ENCODE data around the gene SASH3. TPM values are rescaled to one million over a fixed set of nuclear protein-coding genes. Genes with fewer than 3 reads are reported as not detected.

Gene SASH3
- total and polyA plus RNA-seq, 4 donors, result 12.0 to 90.1 (median 32.6) TPM

DNA sequence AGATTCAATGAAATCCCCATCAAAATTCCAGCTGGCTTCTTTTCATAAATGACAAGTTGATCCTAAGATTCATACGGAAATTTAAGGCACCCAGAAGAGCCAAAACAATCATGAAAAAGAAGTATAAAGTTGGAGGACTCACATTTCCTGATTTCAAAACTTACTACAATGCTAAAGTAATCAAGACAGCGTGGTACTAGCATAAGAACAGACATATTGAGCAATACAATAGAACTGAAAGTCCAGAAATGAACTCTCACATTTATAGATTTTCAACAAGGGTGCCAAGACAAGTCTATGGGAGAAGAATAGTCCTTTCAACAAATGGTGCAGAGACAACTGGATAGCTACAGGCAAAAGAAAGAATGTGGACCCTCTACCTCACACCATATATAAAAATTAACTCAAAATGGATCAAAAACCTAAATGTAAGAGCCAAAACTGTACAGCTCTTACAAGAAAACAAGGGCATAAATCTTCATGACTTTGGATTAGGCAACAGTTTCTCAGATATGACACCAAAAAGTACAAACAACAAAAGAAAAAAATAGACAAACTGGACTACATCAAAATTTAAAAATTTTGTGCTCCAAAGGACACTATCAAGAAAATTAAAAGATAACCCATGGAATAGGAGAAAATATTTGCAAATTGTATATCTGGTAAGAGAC lies 28.5 kb downstream of the SASH3 start:
- ATAC-seq (ENCODE audit: insufficient read depth, low FRiP score), result no peak
- Histone ChIP-seq H3K36me3 (ENCODE audit: control insufficient read depth in 4 of 4, insufficient read depth in 4 of 4, low read length in 4 of 4) (peaks cover 4 to 11% (median 8%) of the 10 kb centered on the region in 4 donors), H3K27ac (ENCODE audit: low read depth in 1 of 2, low read length in 1 of 2) (no peak overlapping the region), H3K4me1 (ENCODE audit: control insufficient read depth in 5 of 5, insufficient read depth in 5 of 5, low read length in 5 of 5) (no peaks in the 10 kb centered on the region), H3K9ac (ENCODE audit: insufficient read depth in 1 of 2, low read length in 2 of 2) (no peak overlapping the region), H3K9me3 (ENCODE audit: control insufficient read depth in 4 of 4, insufficient read depth in 3 of 4, low read length in 3 of 4) (peaks cover 0 to 2% (median 0%) of the 10 kb centered on the region in 4 donors), H3K4me3 (no peak overlapping the region), H3K27me3 (ENCODE audit: control insufficient read depth in 3 of 3, insufficient read depth in 3 of 3, low read length in 2 of 3) (peaks cover 0 to 2% (median 0%) of the 10 kb centered on the region in 3 donors)
- TF ChIP-seq, protein P1, sequence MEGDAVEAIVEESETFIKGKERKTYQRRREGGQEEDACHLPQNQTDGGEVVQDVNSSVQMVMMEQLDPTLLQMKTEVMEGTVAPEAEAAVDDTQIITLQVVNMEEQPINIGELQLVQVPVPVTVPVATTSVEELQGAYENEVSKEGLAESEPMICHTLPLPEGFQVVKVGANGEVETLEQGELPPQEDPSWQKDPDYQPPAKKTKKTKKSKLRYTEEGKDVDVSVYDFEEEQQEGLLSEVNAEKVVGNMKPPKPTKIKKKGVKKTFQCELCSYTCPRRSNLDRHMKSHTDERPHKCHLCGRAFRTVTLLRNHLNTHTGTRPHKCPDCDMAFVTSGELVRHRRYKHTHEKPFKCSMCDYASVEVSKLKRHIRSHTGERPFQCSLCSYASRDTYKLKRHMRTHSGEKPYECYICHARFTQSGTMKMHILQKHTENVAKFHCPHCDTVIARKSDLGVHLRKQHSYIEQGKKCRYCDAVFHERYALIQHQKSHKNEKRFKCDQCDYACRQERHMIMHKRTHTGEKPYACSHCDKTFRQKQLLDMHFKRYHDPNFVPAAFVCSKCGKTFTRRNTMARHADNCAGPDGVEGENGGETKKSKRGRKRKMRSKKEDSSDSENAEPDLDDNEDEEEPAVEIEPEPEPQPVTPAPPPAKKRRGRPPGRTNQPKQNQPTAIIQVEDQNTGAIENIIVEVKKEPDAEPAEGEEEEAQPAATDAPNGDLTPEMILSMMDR (IDR thresholded peaks at IDR 0.05; ENCODE audit: control extremely low read depth, extremely low read depth), result no peak
- WGBS, 2 donors, result 16 to 32% methylated on average over 2 of the region's 2 CpGs
- no peak for DNase-seq

DNA sequence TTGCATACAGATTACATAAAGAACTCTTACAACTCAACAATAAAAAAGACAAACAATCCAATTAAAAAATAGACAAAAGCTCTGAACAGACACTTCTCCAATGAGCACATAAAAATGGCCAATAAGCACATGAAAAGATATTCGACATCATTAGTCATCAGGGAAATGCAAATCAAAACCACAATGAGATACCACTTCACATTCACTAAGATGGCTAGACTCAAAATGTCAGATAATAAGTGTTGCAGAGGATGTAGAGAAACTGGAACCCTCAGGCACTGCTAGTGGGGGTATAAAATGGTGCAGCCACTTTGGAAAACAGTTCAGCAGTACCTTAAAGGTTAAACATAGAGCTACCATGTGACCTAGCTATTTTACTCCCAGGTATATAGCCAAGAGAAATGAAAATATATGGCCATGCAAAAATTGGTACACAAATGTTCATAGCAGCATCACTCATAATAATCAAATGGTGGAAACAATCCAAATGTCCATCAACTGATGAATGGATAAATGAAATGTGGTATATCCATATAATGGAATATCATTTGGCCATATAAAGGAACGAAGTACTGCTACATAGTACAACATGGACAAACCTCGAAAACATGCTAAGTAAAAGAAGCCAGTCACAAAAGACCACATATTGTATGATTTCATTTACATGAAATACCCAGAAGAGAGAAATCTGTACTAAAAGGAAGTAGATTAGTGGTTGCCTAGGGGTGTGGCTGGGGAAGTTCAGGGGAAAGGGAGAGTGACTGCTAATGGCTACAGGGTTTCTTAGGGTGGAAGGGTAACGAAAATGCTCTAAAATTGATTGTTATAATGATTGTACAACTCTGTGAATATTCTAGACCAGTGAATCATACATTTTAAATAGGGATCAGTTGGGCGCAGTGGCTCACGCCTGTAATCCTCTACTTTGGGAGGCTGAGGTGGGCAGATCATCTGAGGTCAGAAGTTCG lies 29.4 kb downstream of the SASH3 start:
- WGBS, 2 donors, result 71 to 80% methylated on average over 7 of the region's 7 CpGs
- Histone ChIP-seq H3K36me3 (ENCODE audit: control insufficient read depth in 4 of 4, insufficient read depth in 4 of 4, low read length in 4 of 4) (peaks cover 4 to 11% (median 9%) of the 10 kb centered on the region in 4 donors), H3K4me1 (ENCODE audit: control insufficient read depth in 5 of 5, insufficient read depth in 5 of 5, low read length in 5 of 5) (no peaks in the 10 kb centered on the region), H3K4me3 (no peak overlapping the region), H3K27ac (ENCODE audit: low read depth in 1 of 2, low read length in 1 of 2) (no peak overlapping the region), H3K9me3 (ENCODE audit: control insufficient read depth in 4 of 4, insufficient read depth in 3 of 4, low read length in 3 of 4) (peaks cover 0 to 4% (median 0%) of the 10 kb centered on the region in 4 donors), H3K27me3 (ENCODE audit: control insufficient read depth in 3 of 3, insufficient read depth in 3 of 3, low read length in 2 of 3) (peaks cover 0 to 2% (median 0%) of the 10 kb centered on the region in 3 donors), H3K9ac (ENCODE audit: insufficient read depth in 1 of 2, low read length in 2 of 2) (no peak overlapping the region)
- ATAC-seq (ENCODE audit: insufficient read depth, low FRiP score) (no peak), DNase-seq (no peak)
- TF ChIP-seq, protein P1 (IDR thresholded peaks at IDR 0.05; ENCODE audit: control extremely low read depth, extremely low read depth), result no peak

DNA sequence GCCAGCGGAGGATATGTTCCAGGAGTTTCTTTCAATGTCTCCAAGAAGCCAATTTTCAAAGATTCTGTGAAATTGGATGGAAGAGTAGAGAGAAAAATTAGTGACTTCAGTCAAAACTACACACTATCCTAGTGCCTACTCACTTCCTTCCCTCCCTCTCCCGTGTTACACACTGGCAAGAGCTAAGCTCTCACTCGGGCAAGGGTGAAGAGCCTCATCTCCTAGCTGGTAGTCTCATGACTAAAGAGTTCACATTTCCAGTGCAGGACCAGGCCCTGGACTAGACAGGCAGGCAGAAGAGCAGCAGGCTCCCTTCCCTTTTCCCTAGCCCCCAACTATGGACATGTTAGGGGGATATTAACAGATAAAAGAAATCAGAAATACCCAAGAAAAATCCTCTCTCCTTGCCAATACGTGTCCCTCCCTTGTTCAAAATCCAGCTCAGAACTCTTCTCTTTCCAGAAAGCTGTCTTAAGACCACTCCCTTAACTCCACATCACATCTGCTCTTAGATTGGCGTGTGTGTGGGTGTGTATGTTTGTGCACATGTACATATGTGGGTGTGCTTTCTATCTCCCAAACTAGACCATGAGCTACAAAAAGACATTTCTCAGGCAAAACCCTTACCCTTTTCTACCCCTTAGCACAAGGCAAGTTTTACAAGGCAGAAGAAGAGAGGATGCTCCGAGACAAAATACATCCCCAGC lies 34.1 kb downstream of the SASH3 start:
- Histone ChIP-seq H3K27ac (ENCODE audit: low read depth in 1 of 2, low read length in 1 of 2) (no peak overlapping the region), H3K9me3 (ENCODE audit: control insufficient read depth in 4 of 4, insufficient read depth in 3 of 4, low read length in 3 of 4) (peaks cover 0 to 3% (median 0%) of the 10 kb centered on the region in 4 donors), H3K4me3 (no peak overlapping the region), H3K4me1 (ENCODE audit: control insufficient read depth in 5 of 5, insufficient read depth in 5 of 5, low read length in 5 of 5) (no peaks in the 10 kb centered on the region), H3K36me3 (ENCODE audit: control insufficient read depth in 4 of 4, insufficient read depth in 4 of 4, low read length in 4 of 4) (peaks cover 4 to 9% (median 7%) of the 10 kb centered on the region in 4 donors), H3K9ac (ENCODE audit: insufficient read depth in 1 of 2, low read length in 2 of 2) (no peak overlapping the region), H3K27me3 (ENCODE audit: control insufficient read depth in 3 of 3, insufficient read depth in 3 of 3, low read length in 2 of 3) (no peaks in the 10 kb centered on the region)
- TF ChIP-seq, protein P1 (IDR thresholded peaks at IDR 0.05; ENCODE audit: control extremely low read depth, extremely low read depth), result no peak
- DNase-seq, result no peak
- ATAC-seq (ENCODE audit: insufficient read depth, low FRiP score), result no peak
- 67 to 72% methylated on average over 6 of the region's 6 CpGs for WGBS, 2 donors
